ENCODE results near the gene ST3GAL4.
"Not testable (repeated sequence)": the region's sequence is repeated elsewhere in the genome, so short reads cannot be mapped to it uniquely, and the experiment has no call there.

Gene ST3GAL4

GRCh38 chr11:126347751-126348668 is 7.5 kb upstream of the ST3GAL4 start:
- DNase-seq = peak; percentile 39

GRCh38 chr11:126348806-126349582 is 6.5 kb upstream of the ST3GAL4 start:
- peak; percentile 50 for DNase-seq

- DNase-seq = no peak
These were observed 4.7 kb upstream of the ST3GAL4 start for GRCh38 chr11:126350836-126351235.

- DNase-seq = peak; percentile 9
These were observed 3.3 kb upstream of the ST3GAL4 start for GRCh38 chr11:126352163-126352562.

- peak; percentile 16 for DNase-seq
These were observed 2.3 kb upstream of the ST3GAL4 start for GRCh38 chr11:126352934-126353801.

GRCh38 chr11:126354631-126355323 is 709 bp upstream of the ST3GAL4 start:
- no peak for DNase-seq

GRCh38 chr11:126355926-126356897 is 726 bp downstream of the ST3GAL4 start:
- DNase-seq = peak; percentile 62

GRCh38 chr11:126357055-126357962 is 1.8 kb downstream of the ST3GAL4 start:
- DNase-seq = no peak

GRCh38 chr11:126357969-126358762 is 2.7 kb downstream of the ST3GAL4 start:
- DNase-seq = no peak

- no peak for DNase-seq
These were observed 3.3 kb downstream of the ST3GAL4 start for GRCh38 chr11:126358763-126359160.

- DNase-seq = peak; percentile 89
These were observed 4.1 kb downstream of the ST3GAL4 start for GRCh38 chr11:126359431-126360048.

- no peak for DNase-seq
These were observed 4.6 kb downstream of the ST3GAL4 start for GRCh38 chr11:126360049-126360446.

GRCh38 chr11:126361400-126361799 is 5.9 kb downstream of the ST3GAL4 start:
- no peak for DNase-seq

- DNase-seq = no peak
These were observed 7.6 kb downstream of the ST3GAL4 start for GRCh38 chr11:126362879-126363655.

- no peak for DNase-seq
These were observed 8.3 kb downstream of the ST3GAL4 start for GRCh38 chr11:126363706-126364248.

GRCh38 chr11:126364735-126365134 is 9.2 kb downstream of the ST3GAL4 start:
- DNase-seq = not testable (repeated sequence)

GRCh38 chr11:126365508-126365907 is 10.0 kb downstream of the ST3GAL4 start:
- not testable (repeated sequence) for DNase-seq
